ENCODE results near the gene FSTL5.

DNA sequence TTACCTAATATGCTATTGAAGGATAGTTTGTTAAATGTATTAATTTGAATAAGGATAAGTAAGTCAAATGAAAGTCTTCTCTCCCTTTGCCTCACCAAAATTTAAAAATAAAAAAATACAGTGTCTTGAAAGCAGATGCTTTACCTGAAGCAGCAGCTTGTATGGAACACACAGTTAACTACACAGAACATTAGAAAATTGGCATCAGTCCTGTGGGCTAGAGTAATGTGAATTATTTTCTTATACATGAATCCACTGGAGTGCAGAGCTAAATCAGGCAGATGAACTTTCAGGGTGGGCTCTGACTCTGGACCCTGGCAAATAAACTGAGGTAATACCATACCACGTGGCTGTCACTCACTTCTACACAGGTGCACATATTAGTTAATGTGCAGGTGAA is 348.0 kb downstream of the FSTL5 start:
- TF ChIP-seq, protein P1, sequence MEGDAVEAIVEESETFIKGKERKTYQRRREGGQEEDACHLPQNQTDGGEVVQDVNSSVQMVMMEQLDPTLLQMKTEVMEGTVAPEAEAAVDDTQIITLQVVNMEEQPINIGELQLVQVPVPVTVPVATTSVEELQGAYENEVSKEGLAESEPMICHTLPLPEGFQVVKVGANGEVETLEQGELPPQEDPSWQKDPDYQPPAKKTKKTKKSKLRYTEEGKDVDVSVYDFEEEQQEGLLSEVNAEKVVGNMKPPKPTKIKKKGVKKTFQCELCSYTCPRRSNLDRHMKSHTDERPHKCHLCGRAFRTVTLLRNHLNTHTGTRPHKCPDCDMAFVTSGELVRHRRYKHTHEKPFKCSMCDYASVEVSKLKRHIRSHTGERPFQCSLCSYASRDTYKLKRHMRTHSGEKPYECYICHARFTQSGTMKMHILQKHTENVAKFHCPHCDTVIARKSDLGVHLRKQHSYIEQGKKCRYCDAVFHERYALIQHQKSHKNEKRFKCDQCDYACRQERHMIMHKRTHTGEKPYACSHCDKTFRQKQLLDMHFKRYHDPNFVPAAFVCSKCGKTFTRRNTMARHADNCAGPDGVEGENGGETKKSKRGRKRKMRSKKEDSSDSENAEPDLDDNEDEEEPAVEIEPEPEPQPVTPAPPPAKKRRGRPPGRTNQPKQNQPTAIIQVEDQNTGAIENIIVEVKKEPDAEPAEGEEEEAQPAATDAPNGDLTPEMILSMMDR (IDR thresholded peaks at IDR 0.05; ENCODE audit: poor library complexity) = no peak
- TF ChIP-seq EZH2phosphoT487 (IDR thresholded peaks at IDR 0.05; ENCODE audit: low read depth, severe bottlenecking, unreplicated experiment) = no peak

Data from hepatocyte (in vitro differentiated cells).